GM21576 (cell line): Measurements from ENCODE around the gene MNDA.

ENCODE experiments used
- ATAC-seq: cut with Tn5 transposase; IDR thresholded peaks from one replicate; pipeline ENCODE4 v1.9.1; 2021; ENCODE audit warnings: mild to moderate bottlenecking, moderate library complexity; ENCODE audit not compliant: unreplicated experiment

The MNDA gene

DNA sequence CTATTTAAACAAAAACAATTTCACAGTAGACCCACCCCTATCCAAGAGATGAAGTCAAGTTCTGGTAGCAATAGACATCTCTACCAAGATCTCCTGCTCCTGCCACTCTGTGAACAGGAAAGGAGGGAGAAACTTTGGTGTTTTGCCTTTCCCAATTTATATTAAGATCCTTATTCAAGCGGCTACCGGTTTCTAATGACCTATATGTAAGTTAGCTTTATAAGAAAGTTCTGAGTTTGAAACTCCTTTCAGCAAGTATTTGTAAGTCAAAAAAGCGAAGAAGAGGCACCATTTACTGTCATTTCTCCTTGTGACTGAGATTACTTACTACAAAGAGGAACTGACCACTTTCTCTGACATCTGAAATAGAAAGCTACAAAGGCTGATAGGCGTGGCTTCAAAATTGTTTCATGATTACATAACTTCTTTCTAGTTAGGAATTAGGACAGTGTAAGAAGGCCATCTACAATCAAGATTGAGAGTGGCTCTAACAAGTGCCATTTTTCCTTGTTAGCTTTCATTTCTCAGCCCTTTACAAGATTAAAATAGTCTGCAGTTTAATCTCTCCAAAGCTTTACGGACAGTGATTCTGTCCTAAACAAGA lies at the start of gene MNDA:
Gene MNDA (plus strand): TSS at position 448 of the 604 bp plus-strand sequence. CDS start 10,803 bp downstream, outside the sequence.
- peak; percentile 95 for ATAC-seq

DNA sequence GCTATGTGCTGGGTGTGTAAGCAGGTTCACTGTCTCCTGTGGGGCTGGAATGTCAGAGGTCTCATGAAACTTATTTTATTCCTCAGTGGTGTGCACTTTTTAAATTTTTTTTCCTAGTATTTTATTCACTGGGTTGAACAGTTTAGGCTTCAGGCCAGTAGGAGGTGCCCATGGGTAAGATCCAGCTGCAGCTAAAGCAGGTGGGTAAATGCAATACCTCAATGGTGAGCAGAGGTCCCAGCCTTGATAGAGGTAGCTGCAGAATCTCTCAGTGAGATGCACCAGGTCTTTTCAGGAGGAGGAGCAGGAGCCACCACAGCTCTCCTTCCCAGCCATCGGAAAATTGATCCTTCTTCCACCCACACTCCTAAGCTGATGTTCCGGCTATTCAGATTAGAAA lies 37.5 kb upstream of the MNDA start:
- ATAC-seq: no peak

GRCh38 chr1:158794247-158794646 lies 36.9 kb upstream of the MNDA start:
- no peak for ATAC-seq

GRCh38 chr1:158798531-158798930 lies 32.6 kb upstream of the MNDA start:
- no peak for ATAC-seq

- ATAC-seq: no peak
These were observed 31.5 kb upstream of the MNDA start for GRCh38 chr1:158799689-158800088.

- no peak for ATAC-seq
These were observed 30.6 kb upstream of the MNDA start for GRCh38 chr1:158800526-158800925.

- ATAC-seq: no peak
These were observed 29.8 kb upstream of the MNDA start for GRCh38 chr1:158801396-158801795.

DNA sequence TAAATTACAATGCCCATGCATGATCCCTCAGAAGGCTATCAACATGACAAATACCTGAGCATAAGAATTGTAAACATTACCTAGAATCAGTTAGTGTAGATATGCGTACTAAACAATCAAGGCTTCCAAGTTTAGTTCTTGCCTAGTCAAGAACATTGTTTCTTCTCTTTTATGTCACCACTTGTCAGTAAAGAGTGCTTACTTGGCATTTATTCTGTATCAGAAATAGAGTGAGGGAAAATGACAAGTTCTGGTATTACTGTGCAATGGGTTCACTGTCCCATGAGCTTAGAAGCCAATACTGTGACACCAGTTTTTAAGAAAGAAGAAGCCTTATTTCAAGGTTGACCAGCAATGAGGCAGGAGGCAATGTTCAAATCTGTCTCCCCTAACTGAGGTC lies 27.5 kb upstream of the MNDA start:
- no peak for ATAC-seq

DNA sequence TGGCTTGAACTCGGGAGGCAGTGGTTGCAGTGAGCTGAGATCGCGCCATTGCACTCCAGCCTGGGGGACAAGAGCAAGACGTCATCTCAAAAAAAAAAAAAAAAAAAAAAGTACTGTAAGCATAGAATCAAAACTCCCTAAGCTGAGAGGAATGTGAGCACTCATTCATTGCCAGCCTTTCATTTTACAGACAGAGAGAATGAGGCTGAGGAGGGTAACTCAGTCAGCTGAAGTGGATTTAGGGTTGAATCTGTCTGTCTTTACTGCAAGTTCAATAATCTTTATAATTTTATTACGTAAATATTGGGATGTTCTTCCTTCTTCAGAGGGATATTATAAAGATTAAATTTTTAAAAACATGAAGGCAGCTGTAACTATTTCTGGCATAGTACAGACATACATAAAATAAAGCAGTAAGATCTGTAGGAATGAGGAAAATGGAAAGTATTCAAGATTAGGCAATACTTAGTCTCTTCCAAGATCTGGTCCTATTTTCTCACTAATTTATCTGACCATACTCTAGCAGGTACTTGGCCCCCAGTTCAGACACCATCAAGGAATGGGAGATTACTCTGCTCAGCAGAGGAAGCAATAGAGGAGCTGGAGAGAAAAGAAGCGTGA lies 24.1 kb upstream of the MNDA start:
- ATAC-seq: no peak

DNA sequence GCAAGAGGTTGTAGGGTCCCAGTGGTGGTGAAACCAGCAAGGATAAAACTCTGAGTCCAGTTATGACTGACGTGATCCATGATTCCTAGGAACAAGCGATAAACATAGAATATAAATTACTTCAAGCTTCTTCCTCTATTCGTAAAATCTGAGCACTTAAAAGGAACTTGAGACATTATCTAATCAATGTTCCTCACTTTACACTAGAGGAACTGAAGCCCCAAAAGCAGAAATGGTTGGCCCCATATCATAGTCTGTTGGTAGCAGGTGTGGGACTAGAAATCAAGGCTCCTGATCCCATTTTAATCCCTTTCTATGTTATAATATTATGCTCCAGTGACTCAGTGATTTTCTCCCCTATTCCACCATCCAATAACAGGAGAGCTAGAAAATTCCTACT lies 21.9 kb upstream of the MNDA start:
- ATAC-seq: no peak

DNA sequence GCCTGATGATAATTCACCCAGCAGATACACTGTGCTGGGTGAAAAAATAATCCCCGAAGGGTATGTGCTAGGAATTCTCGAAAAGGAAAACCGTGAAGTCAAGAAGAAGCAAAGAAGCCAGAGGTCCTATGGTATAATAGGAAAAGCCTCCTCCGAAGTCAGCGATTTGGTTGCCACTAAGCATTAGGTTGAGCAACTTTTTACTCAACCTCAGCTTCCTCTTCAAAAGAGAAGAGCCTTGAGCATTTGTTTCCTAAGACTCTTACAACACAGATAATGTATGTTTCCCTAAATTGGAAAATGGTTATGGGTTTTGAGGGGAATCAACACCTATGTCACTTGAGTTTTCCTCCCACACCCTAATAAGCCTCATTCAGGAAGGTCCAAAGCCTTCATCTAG lies 21.3 kb upstream of the MNDA start:
- ATAC-seq: no peak

DNA sequence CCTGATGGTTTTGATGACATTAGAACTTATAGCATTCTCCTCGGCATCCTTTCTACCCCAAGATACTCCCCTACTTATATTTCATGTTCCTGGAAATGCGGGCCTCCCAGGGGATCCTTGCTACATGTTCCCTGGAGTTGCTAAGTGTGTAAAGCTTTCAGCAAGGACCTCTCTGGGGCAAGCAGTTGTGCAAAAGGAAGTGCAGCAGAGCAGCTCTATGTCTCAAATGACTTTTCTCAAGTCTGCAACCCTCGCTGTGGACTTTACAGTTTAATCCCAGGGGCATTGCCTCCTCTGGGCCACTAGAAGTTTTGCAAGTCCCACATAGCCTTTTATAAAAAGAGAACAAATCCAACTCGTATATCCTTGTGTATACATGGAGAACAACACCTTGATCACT lies 20.8 kb upstream of the MNDA start:
- no peak for ATAC-seq

GRCh38 chr1:158812336-158812735 lies 18.8 kb upstream of the MNDA start:
- ATAC-seq: no peak

DNA sequence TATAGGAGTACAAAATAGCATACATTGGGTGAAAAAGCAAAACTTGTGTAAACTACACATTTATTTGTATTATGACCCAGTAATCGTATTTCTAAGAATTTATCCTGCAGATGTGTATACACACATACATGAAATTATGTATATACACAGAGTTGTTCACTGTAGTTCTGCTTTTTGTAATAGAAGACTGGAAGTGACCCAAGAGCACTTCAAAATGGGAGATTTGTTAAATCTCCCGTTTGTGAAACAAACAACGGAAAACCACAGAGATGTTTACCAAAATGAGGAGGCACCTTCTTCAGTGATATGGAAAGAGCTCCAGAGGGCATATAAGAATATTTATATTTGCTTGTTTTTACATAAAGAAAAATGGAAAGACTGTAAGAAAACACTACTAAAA lies 18.0 kb upstream of the MNDA start:
- ATAC-seq: no peak

GRCh38 chr1:158814970-158815369 lies 16.2 kb upstream of the MNDA start:
- no peak for ATAC-seq

- ATAC-seq: no peak
These were observed 12.6 kb upstream of the MNDA start for GRCh38 chr1:158818560-158818959.

GRCh38 chr1:158818975-158819431 lies 12.1 kb upstream of the MNDA start:
- no peak for ATAC-seq

GRCh38 chr1:158819461-158820443 lies 11.4 kb upstream of the MNDA start:
- peak; percentile 92 for ATAC-seq

GRCh38 chr1:158821723-158822122 lies 9.4 kb upstream of the MNDA start:
- ATAC-seq: no peak

- ATAC-seq: no peak
These were observed 975 bp upstream of the MNDA start for GRCh38 chr1:158830074-158830677.

- ATAC-seq: no peak
These were observed 2.1 kb downstream of the MNDA start for GRCh38 chr1:158833264-158833663.
